Tibial artery (tissue), 4 donors: Measurements from ENCODE around the gene AIG1.

Experiments used
- DNase-seq, 2 donors: peaks; one replicate each; pipeline ENCODE4 v3.0.0-alpha.2; 2019
- H3K27ac ChIP-seq, 2 donors: fragments of 200-600 bp; sonication (generic) in 1 of 2; 1 replicate in 1 of 2; 2 replicates in 1 of 2; pipeline ENCODE4 v1.5.1; 2018 to 2019; ENCODE audit warnings: mild to moderate bottlenecking in 1 of 2
- H3K27me3 ChIP-seq, 2 donors: fragments of 200-600 bp; sonication (generic) in 1 of 2; one replicate each; pipeline versions ENCODE4 v1.5.1 to v1.6.0; 2016 to 2019
- H3K36me3 ChIP-seq, 3 donors: fragments of 200-600 bp; sonication (generic) in 2 of 3; one replicate each; pipeline ENCODE4 v1.5.1; 2016 to 2019; ENCODE audit warnings: mild to moderate bottlenecking in 2 of 3
- H3K4me1 ChIP-seq, 4 donors: fragments of 200-600 bp; sonication (generic) in 2 of 4; 1 replicate in 3 of 4; 2 replicates in 1 of 4; pipeline ENCODE4 v1.5.1; 2016 to 2019
- H3K4me3 ChIP-seq, 2 donors: fragments of 200-600 bp; sonication (generic) in 1 of 2; 1 replicate in 1 of 2; 2 replicates in 1 of 2; pipeline ENCODE4 v1.5.1; 2018 to 2019; ENCODE audit warnings: mild to moderate bottlenecking in 2 of 2
- H3K9me3 ChIP-seq, 3 donors: fragments of 200-600 bp; sonication (generic) in 1 of 3; one replicate each; pipeline ENCODE4 v1.5.1; 2016 to 2019
- intact Hi-C: fragments of 100-400 bp; cut with DNase I; formaldehyde crosslinking; loops from one replicate; pipeline ENCODE4 v1.15.0; 2023; ENCODE audit warnings: low total_unique reads
- TF ChIP-seq, protein P1 (sequence below), 2 experiments: fragments of 200-600 bp in 1 of 2; fragments of 450-650 bp in 1 of 2; IDR thresholded peaks; one replicate each; pipeline ENCODE4 v1.5.1; 2017 to 2019; ENCODE audit warnings: antibody characterized with exemption in 2 of 2, mild to moderate bottlenecking in 1 of 2, moderate library complexity in 1 of 2

The AIG1 gene

DNA sequence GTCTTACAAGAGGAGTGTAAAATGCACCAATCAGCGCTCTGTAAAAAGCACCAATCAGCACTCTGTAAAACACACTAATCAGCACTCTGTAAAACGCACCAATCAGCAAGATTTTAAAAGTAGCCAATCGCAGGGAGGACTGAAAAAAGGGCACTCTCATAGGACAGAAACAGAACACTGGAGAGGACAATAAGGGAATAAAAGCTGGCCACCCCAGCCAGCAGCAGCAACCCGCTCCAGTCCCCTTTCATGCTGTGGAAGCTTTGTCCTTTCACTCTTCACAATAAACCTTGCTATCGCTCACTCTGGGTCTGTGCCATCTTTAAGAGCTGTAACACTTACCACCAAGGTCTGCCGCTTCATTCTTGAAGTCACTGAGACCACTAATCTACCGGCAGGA is 1.7 kb upstream of the AIG1 start:
- Histone ChIP-seq H3K27ac (peak overlapping the region in 1 of 2 donors; percentile 99), H3K4me3 (no peak overlapping the region)
- intact Hi-C loops, result no loop called here

DNA sequence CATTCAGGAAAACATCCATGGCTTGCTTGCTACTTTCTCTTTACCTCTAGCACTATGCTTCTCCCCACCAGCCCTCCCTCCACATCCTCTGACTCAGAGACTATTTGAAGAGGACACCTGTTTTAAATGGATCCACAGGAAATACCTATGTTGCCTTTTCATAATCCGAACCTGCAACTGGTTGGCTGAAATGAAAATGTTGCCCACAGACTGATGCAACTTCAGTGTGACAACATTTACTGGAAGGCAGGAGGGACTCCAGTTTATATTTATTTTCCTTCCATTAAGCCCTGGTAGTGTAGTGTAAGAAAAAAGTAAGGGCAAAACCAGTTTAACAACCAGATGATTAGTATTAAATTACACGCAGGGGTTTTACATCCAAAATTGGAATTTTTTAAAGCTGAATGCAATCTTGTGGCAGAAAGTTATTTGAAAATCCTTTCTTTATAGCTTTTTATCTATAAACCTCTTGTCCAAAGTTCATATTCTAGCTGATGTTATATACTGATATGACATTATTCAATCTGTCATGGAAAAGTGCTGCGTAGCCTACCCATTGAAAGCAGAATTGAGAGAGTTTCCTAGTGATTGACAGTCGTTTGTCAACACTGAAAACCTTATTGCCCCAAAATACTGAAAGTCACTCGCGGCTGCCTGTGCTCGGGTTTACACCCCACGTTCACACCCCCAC is 881 bp upstream of the AIG1 start:
- no peak for DNase-seq
- Histone ChIP-seq H3K27ac (peak overlapping the region; percentile 98 to 99), H3K36me3 (no peaks in the 10 kb centered on the region), H3K4me1 (peaks cover 0 to 19% (median 14%) of the 10 kb centered on the region in 4 donors), H3K27me3 (no peaks in the 10 kb centered on the region), H3K4me3 (peak overlapping the region; percentile 90 to 98), H3K9me3 (no peaks in the 10 kb centered on the region)
- TF ChIP-seq, protein P1, sequence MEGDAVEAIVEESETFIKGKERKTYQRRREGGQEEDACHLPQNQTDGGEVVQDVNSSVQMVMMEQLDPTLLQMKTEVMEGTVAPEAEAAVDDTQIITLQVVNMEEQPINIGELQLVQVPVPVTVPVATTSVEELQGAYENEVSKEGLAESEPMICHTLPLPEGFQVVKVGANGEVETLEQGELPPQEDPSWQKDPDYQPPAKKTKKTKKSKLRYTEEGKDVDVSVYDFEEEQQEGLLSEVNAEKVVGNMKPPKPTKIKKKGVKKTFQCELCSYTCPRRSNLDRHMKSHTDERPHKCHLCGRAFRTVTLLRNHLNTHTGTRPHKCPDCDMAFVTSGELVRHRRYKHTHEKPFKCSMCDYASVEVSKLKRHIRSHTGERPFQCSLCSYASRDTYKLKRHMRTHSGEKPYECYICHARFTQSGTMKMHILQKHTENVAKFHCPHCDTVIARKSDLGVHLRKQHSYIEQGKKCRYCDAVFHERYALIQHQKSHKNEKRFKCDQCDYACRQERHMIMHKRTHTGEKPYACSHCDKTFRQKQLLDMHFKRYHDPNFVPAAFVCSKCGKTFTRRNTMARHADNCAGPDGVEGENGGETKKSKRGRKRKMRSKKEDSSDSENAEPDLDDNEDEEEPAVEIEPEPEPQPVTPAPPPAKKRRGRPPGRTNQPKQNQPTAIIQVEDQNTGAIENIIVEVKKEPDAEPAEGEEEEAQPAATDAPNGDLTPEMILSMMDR (IDR thresholded peaks at IDR 0.05), result no peak
- intact Hi-C loops, result loop anchor here (2.0 to 10.0 kb wide), 2 partner anchors 113 to 785 kb away; partner anchors contain the start of gene LTV1

More for the DNA sequence above, 1.7 kb upstream of the AIG1 start:
- no peaks in the 10 kb centered on the region for H3K9me3 ChIP-seq
- H3K27me3 ChIP-seq, result no peaks in the 10 kb centered on the region
- no peaks in the 10 kb centered on the region for H3K36me3 ChIP-seq
- TF ChIP-seq, protein P1 (IDR thresholded peaks at IDR 0.05), result no peak
- peaks cover 0 to 19% (median 12%) of the 10 kb centered on the region in 4 donors for H3K4me1 ChIP-seq
- no peak for DNase-seq

DNA sequence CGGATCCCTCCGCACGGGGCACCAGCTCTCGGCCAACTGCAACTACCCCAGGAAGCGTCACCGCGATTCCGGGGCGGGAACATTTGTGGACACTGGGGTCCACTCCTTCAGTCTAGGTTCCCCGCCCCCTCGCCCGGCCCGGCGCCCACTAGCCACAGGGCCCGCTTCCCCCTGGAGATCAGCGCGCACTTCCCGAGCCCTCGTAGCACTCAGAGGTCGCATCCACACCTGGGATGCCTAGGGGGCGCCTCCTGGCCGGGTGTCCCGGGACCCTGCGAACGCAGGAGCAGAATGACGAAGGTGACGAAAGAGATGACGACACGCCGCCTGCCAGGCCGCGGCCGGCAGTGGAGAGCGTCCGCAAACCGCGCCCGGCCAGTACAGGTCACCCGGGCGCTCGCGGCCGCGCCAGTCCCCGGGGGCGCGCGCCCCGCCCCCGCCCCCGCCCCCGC is 309 bp upstream of the AIG1 start:
- peak; percentile 87 to 92 for DNase-seq
- Histone ChIP-seq H3K4me3 (peak overlapping the region; percentile 90 to 98), H3K27ac (peak overlapping the region; percentile 98 to 99), H3K27me3 (no peaks in the 10 kb centered on the region), H3K4me1 (peaks cover 0 to 19% (median 14%) of the 10 kb centered on the region in 4 donors), H3K36me3 (no peaks in the 10 kb centered on the region), H3K9me3 (no peaks in the 10 kb centered on the region)
- TF ChIP-seq, protein P1 (IDR thresholded peaks at IDR 0.05), result peak; percentile 8 to 12
- intact Hi-C loops, result loop anchor here (2.0 to 10.0 kb wide), 2 partner anchors 114 to 784 kb away; partner anchors contain the start of gene LTV1

DNA sequence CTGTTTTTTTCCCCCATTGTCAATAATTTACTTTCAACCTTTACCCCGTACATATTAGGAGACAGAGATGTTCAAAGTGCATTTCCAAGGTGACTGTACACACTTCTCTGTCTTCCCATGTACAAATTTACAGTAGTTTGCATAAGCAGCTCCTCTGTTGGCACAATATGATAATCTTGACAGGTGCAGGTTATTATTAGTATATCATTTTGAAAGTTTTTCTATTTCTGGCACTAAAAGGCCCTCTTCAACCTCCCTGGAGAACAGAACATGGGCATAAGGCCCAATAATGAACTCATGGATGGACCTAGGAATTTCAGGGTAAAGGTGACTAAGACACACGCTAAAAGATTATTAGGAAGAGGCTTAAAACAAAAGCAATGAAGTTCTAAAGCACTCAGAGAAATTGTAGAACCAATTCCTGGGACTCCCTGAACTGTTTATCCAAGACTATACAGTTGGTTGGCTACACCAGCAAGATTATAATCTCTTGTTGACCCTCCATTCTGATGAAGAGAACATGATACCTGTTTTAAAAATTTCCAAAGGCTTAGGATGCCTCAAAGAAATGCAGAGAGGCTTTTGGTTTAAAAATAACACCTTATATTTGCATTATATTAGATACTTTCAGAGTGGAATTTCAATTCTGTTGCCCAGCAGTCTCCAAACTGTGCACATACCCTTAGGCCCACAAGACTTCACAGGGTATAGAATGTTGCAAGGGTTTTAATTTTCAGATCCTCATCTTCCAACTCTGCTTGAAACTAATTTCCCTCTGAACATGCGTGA is 1.1 kb downstream of the AIG1 start:
- intact Hi-C loops, result loop anchor here (2.0 to 10.0 kb wide), 2 partner anchors 115 to 783 kb away; partner anchors contain the start of gene LTV1
- Histone ChIP-seq H3K9me3 (no peaks in the 10 kb centered on the region), H3K36me3 (no peaks in the 10 kb centered on the region), H3K27ac (peak overlapping the region; percentile 98 to 99), H3K4me1 (peaks cover 0 to 19% (median 14%) of the 10 kb centered on the region in 4 donors), H3K27me3 (no peaks in the 10 kb centered on the region), H3K4me3 (peak overlapping the region; percentile 90 to 98)
- TF ChIP-seq, protein P1 (IDR thresholded peaks at IDR 0.05), result no peak
- DNase-seq, result no peak

DNA sequence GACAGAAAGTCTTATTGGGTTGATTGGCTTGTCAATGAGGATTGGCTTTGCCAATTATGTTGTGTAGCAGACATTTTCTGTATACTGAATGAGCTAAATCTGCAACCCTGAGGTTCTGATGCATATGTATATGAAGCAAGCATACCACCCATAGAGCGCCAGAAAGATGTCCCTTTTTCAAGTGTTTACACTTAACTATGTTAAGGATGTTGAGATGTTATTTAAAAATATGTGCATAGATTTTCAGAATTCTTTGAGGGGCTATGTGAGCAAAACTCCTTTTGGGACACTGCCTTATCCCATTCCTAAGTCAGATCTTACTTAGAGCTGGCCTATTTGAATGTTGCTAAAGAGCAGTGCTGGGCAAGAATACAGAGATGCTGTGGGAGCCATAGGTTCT is 1.9 kb downstream of the AIG1 start:
- DNase-seq, result no peak
- Histone ChIP-seq H3K4me1 (peaks cover 0 to 21% (median 14%) of the 10 kb centered on the region in 4 donors), H3K27ac (peak overlapping the region in 1 of 2 donors; percentile 13), H3K27me3 (no peaks in the 10 kb centered on the region), H3K4me3 (no peak overlapping the region), H3K9me3 (no peaks in the 10 kb centered on the region), H3K36me3 (no peaks in the 10 kb centered on the region)
- intact Hi-C loops, result loop anchor here (10.0 kb wide), 1 partner anchor 782 kb away; the partner anchor contains the start of gene LTV1
- TF ChIP-seq, protein P1 (IDR thresholded peaks at IDR 0.05), result no peak
